Measurements from ENCODE around the gene AKAP14.
"Not testable (repeated sequence)": the region's sequence is repeated elsewhere in the genome, so short reads cannot be mapped to it uniquely, and the experiment has no call there.

AKAP14 gene

GRCh38 chrX:119895843-119896326, at the start of gene AKAP14:
Gene AKAP14 (plus strand): TSS chrX:119895893. CDS start chrX:119903224, 7,331 bp downstream.
- no peak for DNase-seq

GRCh38 chrX:119852382-119853353, 43.0 kb upstream of the AKAP14 start, which contains the start of gene UPF3B:
Gene UPF3B (minus strand): TSS chrX:119852963. CDS start chrX:119852928, 35 bp downstream.
- peak; percentile 91 for DNase-seq

GRCh38 chrX:119853444-119853843, 42.2 kb upstream of the AKAP14 start:
- no peak for DNase-seq

- DNase-seq: no peak
These were observed 25.0 kb upstream of the AKAP14 start for GRCh38 chrX:119870626-119871131.

GRCh38 chrX:119871245-119871598, 24.5 kb upstream of the AKAP14 start:
- DNase-seq: no peak

- peak; percentile 79 for DNase-seq
These were observed 23.9 kb upstream of the AKAP14 start, which contains the start of the genes NDUFA1 and RNF113A for GRCh38 chrX:119871599-119872395. Gene NDUFA1 (plus strand): TSS chrX:119871832. CDS start chrX:119871912, 80 bp downstream. Gene RNF113A (minus strand): TSS chrX:119871733. CDS start chrX:119871613, 120 bp downstream.

- no peak for DNase-seq
These were observed 17.0 kb upstream of the AKAP14 start for GRCh38 chrX:119878740-119879139.

- DNase-seq: no peak
These were observed 15.6 kb upstream of the AKAP14 start for GRCh38 chrX:119880076-119880475.

GRCh38 chrX:119880552-119881437, 14.9 kb upstream of the AKAP14 start:
- no peak for DNase-seq

GRCh38 chrX:119885554-119886428, 9.9 kb upstream of the AKAP14 start:
- no peak for DNase-seq

GRCh38 chrX:119887721-119888425, 7.8 kb upstream of the AKAP14 start:
- peak; percentile 52 for DNase-seq

- DNase-seq: not testable (repeated sequence)
These were observed 5.1 kb upstream of the AKAP14 start for GRCh38 chrX:119890626-119891025.

- DNase-seq: not testable (repeated sequence)
These were observed 3.6 kb upstream of the AKAP14 start for GRCh38 chrX:119891961-119892692.

- DNase-seq: no peak
These were observed 3.4 kb downstream of the AKAP14 start for GRCh38 chrX:119899125-119899524.

GRCh38 chrX:119900976-119901375, 5.3 kb downstream of the AKAP14 start:
- no peak for DNase-seq

GRCh38 chrX:119916310-119916709, 20.6 kb downstream of the AKAP14 start:
- no peak for DNase-seq

GRCh38 chrX:119917877-119918276, 22.2 kb downstream of the AKAP14 start:
- DNase-seq: no peak

- DNase-seq: no peak
These were observed 24.3 kb downstream of the AKAP14 start for GRCh38 chrX:119919835-119920585.

- DNase-seq: not testable (repeated sequence)
These were observed 26.7 kb downstream of the AKAP14 start for GRCh38 chrX:119922391-119922790.
